ENCODE measurements around the gene APMAP.
A peak's percentile ranks its signal among the peaks of the same experiment; 100 is the strongest.

GRCh38 chr20:24994470-24995368, 2.2 kb upstream of the APMAP start:
- TF ChIP-seq ZNF776 (CRISPR knock-in tag; IDR thresholded peaks at IDR 0.05) (no peak), POLR2A (IDR thresholded peaks at IDR 0.05; ENCODE audit: insufficient read depth in 1 of 2, low read depth in 2 of 2, low read length in 2 of 2) (no peak), NFYB (CRISPR knock-in tag; IDR thresholded peaks at IDR 0.05) (0 out of 2 replicates have a peak, but pooled peaks have one; percentile 13), KDM1A (CRISPR knock-in tag; IDR thresholded peaks at IDR 0.05) (no peak), ZNF557 (CRISPR knock-in tag; IDR thresholded peaks at IDR 0.05) (no peak), MXD3 (CRISPR knock-in tag; IDR thresholded peaks at IDR 0.05) (no peak), ZBTB49 (CRISPR knock-in tag; IDR thresholded peaks at IDR 0.05; ENCODE audit: borderline replicate concordance) (peak; percentile 70; the same call in 1 of the 2 replicates), POLR2G (IDR thresholded peaks at IDR 0.05; ENCODE audit: low read depth, low read length) (no peak)

All from HepG2 (cell line).